Lower leg skin (tissue), 3 donors: Measurements from ENCODE around the gene EDEM2.
"Not testable (repeated sequence)": the region's sequence is repeated elsewhere in the genome, so short reads cannot be mapped to it uniquely, and the experiment has no call there.

Experiments
- CTCF ChIP-seq, 3 donors: fragments of 450-650 bp; IDR thresholded peaks; one replicate each; pipeline ENCODE4 v1.5.1; 2016; ENCODE audit warnings: antibody characterized with exemption in 3 of 3, mild to moderate bottlenecking in 3 of 3, moderate library complexity in 2 of 3
- POLR2A ChIP-seq, 2 donors: fragments of 450-650 bp; IDR thresholded peaks; one replicate each; pipeline ENCODE4 v1.6.1; 2016 to 2017; ENCODE audit warnings: antibody characterized with exemption in 2 of 2, mild to moderate bottlenecking in 1 of 2, moderate library complexity in 1 of 2

GRCh38 chr20:35168701-35169409 is 21.7 kb upstream of the EDEM2 start:
- not testable (repeated sequence) for TF ChIP-seq CTCF, POLR2A (IDR thresholded peaks at IDR 0.05)
